GM12891 (cell line): ENCODE measurements around the gene ADCY2.

Experiments
- PAX5 ChIP-seq: IDR thresholded peaks from 2 replicates; pipeline ENCODE4 v1.6.1; 2011; ENCODE audit warnings: low read length, moderate library complexity, mild to moderate bottlenecking; ENCODE audit not compliant: insufficient read depth, severe bottlenecking
- POLR2A ChIP-seq: IDR thresholded peaks from 2 replicates; pipeline ENCODE4 v1.6.1; 2011; ENCODE audit warnings: low read depth, low read length, control low read depth
- POLR2AphosphoS5 ChIP-seq: IDR thresholded peaks from 2 replicates; pipeline ENCODE4 v1.6.1; 2011; ENCODE audit warnings: low read depth, low read length, control low read depth
- SPI1 ChIP-seq: IDR thresholded peaks from 2 replicates; pipeline ENCODE4 v1.6.1; 2011; ENCODE audit warnings: low read depth, low read length, control low read depth
- TAF1 ChIP-seq: IDR thresholded peaks from 2 replicates; pipeline ENCODE4 v1.6.1; 2011; ENCODE audit warnings: low read depth, low read length, control low read depth

- no peak for TF ChIP-seq PAX5
- TF ChIP-seq POLR2A: no peak
- TF ChIP-seq POLR2AphosphoS5: no peak
- TF ChIP-seq TAF1: no peak
- TF ChIP-seq SPI1: no peak
Observed at GRCh38 chr5:7473115-7473514, 77.2 kb downstream of the ADCY2 start.
